Loucy (cell line): Measurements from ENCODE around the gene FBLN2.

ENCODE experiments used
- H2AFZ ChIP-seq: fragments of 200-600 bp; sonication (generic); 2 replicates; pipeline ENCODE4 v1.6.0; 2016; ENCODE audit warnings: antibody characterized with exemption, mild to moderate bottlenecking, low read length, moderate library complexity
- H3F3A ChIP-seq: fragments of 200-600 bp; 2 replicates; pipeline ENCODE4 v1.6.0; 2016; ENCODE audit warnings: antibody characterized with exemption, low read depth, mild to moderate bottlenecking
- H3K27me3 ChIP-seq: fragments of 200-600 bp; sonication (generic); 2 replicates; pipeline ENCODE4 v1.6.1; 2014; ENCODE audit warnings: low read length, mild to moderate bottlenecking; ENCODE audit not compliant: insufficient read depth, poor library complexity, severe bottlenecking
- H3K36me3 ChIP-seq: fragments of 200-600 bp; sonication (generic); 2 replicates; pipeline ENCODE4 v1.6.1; 2016; ENCODE audit warnings: low read length; ENCODE audit not compliant: insufficient read depth
- H3K4me1 ChIP-seq: fragments of 200-600 bp; sonication (generic); 2 replicates; pipeline ENCODE4 v1.5.1; 2014; ENCODE audit warnings: low read length, mild to moderate bottlenecking; ENCODE audit not compliant: insufficient read depth, poor library complexity, severe bottlenecking
- H3K4me2 ChIP-seq: fragments of 200-600 bp; sonication (generic); 2 replicates; pipeline ENCODE4 v1.6.0; 2014; ENCODE audit warnings: antibody characterized with exemption, low read length, low read depth, mild to moderate bottlenecking; ENCODE audit not compliant: poor library complexity, severe bottlenecking
- H3K4me3 ChIP-seq: fragments of 200-600 bp; sonication (generic); 2 replicates; pipeline ENCODE4 v1.5.1; 2014; ENCODE audit warnings: low read length, mild to moderate bottlenecking, mixed read lengths; ENCODE audit not compliant: poor library complexity, severe bottlenecking
- H3K79me2 ChIP-seq: fragments of 200-600 bp; sonication (generic); 2 replicates; pipeline ENCODE4 v1.6.1; 2014; ENCODE audit warnings: low read length; ENCODE audit not compliant: insufficient read depth
- H3K9ac ChIP-seq: fragments of 200-600 bp; sonication (generic); 2 replicates; pipeline ENCODE4 v1.6.0; 2014; ENCODE audit warnings: mild to moderate bottlenecking, low read depth, low read length, moderate library complexity; ENCODE audit not compliant: poor library complexity, severe bottlenecking
- H3K9me2 ChIP-seq: fragments of 200-600 bp; sonication (generic); replicated peaks from 2 replicates; pipeline ENCODE4 v1.6.1; 2016; ENCODE audit warnings: low read depth, low read length, mixed read lengths
- H3K9me3 ChIP-seq: fragments of 200-600 bp; sonication (generic); 2 replicates; pipeline ENCODE4 v1.6.1; 2014; ENCODE audit warnings: mild to moderate bottlenecking, antibody characterized with exemption, low read length, low read depth; ENCODE audit not compliant: insufficient read depth
- H4K20me1 ChIP-seq: fragments of 200-600 bp; sonication (generic); 2 replicates; pipeline ENCODE4 v1.6.0; 2014; ENCODE audit warnings: antibody characterized with exemption, low read length, mild to moderate bottlenecking; ENCODE audit not compliant: insufficient read depth, poor library complexity, severe bottlenecking
- EZH2phosphoT487 ChIP-seq: fragments of 200-600 bp; IDR thresholded peaks from 2 replicates; pipeline ENCODE4 v1.6.1; 2018; ENCODE audit warnings: antibody characterized with exemption, mild to moderate bottlenecking, moderate library complexity, borderline replicate concordance
- TF ChIP-seq, protein P1 (sequence below): fragments of 200-600 bp; sonication (generic); conservative IDR thresholded peaks from 2 replicates; pipeline ENCODE4 v1.5.1; 2014; ENCODE audit warnings: mild to moderate bottlenecking, antibody characterized with exemption, low read length

The FBLN2 gene

DNA sequence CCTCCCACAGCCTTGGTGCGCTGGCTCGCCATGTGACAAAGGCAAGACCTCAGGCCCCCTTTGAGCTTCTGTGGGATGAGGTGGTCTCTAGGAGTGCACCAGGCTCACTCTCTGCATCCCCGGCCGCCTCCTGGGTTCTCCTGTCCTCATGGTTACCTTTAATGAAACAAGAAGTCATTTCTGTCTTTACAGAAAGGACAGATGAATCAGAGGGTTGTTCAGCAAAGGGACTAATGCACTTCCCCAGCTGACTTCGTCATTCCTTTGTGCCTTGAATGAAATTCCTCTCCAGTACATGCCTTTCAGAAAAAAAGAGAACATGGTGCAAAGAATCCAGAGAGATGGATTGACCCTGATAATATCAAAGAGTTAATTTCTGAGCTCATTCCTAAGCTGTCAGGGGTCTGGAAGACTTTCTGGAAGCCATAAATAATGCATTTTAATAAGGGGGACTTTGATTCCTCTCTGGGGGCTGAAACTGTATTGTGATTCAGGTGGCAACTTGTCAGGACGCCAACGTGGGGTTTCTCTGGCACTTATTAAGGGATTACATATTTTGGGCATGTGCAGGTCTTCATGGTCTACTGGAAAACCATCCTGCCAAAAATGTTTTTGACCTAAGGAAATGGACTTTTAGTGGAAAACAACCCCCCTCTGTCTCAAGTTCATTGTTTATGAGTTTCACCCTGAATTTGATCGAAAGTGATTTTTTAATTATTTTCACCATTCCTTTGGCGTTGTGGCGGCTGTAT is 122.7 kb downstream of the FBLN2 start:
- no peak for TF ChIP-seq EZH2phosphoT487
- TF ChIP-seq, protein P1, sequence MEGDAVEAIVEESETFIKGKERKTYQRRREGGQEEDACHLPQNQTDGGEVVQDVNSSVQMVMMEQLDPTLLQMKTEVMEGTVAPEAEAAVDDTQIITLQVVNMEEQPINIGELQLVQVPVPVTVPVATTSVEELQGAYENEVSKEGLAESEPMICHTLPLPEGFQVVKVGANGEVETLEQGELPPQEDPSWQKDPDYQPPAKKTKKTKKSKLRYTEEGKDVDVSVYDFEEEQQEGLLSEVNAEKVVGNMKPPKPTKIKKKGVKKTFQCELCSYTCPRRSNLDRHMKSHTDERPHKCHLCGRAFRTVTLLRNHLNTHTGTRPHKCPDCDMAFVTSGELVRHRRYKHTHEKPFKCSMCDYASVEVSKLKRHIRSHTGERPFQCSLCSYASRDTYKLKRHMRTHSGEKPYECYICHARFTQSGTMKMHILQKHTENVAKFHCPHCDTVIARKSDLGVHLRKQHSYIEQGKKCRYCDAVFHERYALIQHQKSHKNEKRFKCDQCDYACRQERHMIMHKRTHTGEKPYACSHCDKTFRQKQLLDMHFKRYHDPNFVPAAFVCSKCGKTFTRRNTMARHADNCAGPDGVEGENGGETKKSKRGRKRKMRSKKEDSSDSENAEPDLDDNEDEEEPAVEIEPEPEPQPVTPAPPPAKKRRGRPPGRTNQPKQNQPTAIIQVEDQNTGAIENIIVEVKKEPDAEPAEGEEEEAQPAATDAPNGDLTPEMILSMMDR, result no peak
- H4K20me1 ChIP-seq, result no peaks in the 10 kb centered on the region
- H3K4me3 ChIP-seq, result no peak overlapping the region
- H3K4me2 ChIP-seq, result no peak overlapping the region
- no peaks in the 10 kb centered on the region for H3K9me3 ChIP-seq
- H3F3A ChIP-seq, result no peaks in the 10 kb centered on the region
- no peaks in the 10 kb centered on the region for H3K27me3 ChIP-seq
- H3K9me2 ChIP-seq, result no peaks in the 10 kb centered on the region
- H3K4me1 ChIP-seq, result no peaks in the 10 kb centered on the region
- no peak overlapping the region for H2AFZ ChIP-seq
- H3K79me2 ChIP-seq, result no peaks in the 10 kb centered on the region
- no peaks in the 10 kb centered on the region for H3K36me3 ChIP-seq
- H3K9ac ChIP-seq, result no peak overlapping the region

DNA sequence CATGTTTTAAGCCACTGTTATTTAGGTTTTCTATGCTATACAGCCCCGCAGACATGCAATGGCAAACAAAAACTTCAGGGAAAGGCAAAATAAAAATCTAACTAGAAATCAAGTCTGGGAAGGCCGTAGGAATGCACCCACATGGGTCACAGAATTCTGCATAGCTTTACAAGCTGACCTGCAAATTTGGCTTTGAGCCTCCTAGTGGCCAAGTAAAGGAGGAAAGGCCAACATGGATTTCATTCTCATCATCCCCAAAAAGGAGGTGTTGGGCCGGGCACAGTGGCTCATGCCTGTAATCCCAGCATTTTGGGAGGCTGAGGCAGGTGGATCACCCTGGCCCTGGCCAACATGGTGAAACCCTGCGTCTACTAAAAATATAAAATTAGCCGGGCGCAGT is 124.3 kb downstream of the FBLN2 start:
- Histone ChIP-seq H3K4me3 (no peak overlapping the region), H3K9me2 (no peaks in the 10 kb centered on the region), H2AFZ (no peak overlapping the region), H3K36me3 (no peaks in the 10 kb centered on the region), H3K4me2 (no peak overlapping the region), H3K9ac (no peak overlapping the region), H3K27me3 (no peaks in the 10 kb centered on the region), H4K20me1 (no peaks in the 10 kb centered on the region), H3K79me2 (no peaks in the 10 kb centered on the region), H3K4me1 (no peaks in the 10 kb centered on the region), H3F3A (no peaks in the 10 kb centered on the region), H3K9me3 (no peaks in the 10 kb centered on the region)
- TF ChIP-seq, protein P1, result peak; percentile 39; the same call in 1 of the 2 replicates
- no peak for TF ChIP-seq EZH2phosphoT487

DNA sequence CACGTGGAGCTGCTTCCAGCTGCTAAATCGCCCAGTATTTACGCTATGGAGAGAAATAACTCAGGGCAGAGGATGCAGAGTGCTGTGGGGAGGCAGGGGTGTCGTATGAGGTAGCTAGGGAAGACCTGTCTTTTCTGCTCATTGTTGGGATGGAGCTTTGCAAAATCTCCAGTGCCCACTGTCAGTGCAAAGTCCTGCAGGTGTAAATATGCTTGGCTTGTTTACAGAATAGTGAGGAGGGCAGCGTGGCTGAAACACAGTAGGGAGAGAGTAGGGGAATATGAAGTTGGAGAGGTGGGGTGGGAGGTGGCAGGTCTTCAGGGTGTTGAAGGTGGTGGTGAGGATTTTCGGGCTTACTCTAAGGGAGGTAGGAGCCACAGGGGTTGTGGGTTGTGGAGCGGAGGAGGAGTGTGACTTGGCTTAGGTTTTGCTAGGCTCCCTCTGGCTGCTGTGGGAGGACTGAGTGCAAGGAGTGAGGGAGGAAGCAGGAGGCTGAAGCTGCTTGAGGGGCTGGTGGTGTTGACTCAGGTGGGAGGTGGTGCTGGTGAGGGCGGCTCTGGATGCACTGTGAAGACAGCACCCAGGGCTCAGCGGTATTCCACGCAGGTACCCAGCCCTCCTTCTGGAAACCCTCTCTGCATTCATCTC is 125.7 kb downstream of the FBLN2 start:
- no peak overlapping the region for H3K4me3 ChIP-seq
- no peak overlapping the region for H3K4me2 ChIP-seq
- TF ChIP-seq, protein P1, result no peak
- no peak for TF ChIP-seq EZH2phosphoT487
- H3F3A ChIP-seq, result no peaks in the 10 kb centered on the region
- no peaks in the 10 kb centered on the region for H3K9me3 ChIP-seq
- H3K36me3 ChIP-seq, result no peaks in the 10 kb centered on the region
- no peak overlapping the region for H3K9ac ChIP-seq
- no peaks in the 10 kb centered on the region for H3K27me3 ChIP-seq
- no peaks in the 10 kb centered on the region for H3K4me1 ChIP-seq
- H3K79me2 ChIP-seq, result no peaks in the 10 kb centered on the region
- no peak overlapping the region for H2AFZ ChIP-seq
- no peaks in the 10 kb centered on the region for H3K9me2 ChIP-seq
- H4K20me1 ChIP-seq, result no peaks in the 10 kb centered on the region
